OCI-LY3 (cell line): ENCODE data around the gene RAET1L.
"Not testable (repeated sequence)": the region's sequence is repeated elsewhere in the genome, so short reads cannot be mapped to it uniquely, and the experiment has no call there.

Source experiments
- H2AFZ ChIP-seq: fragments of 200-600, 300-600 bp; shearing (Covaris generic); 2 replicates; pipeline ENCODE4 v1.6.0; 2014; ENCODE audit warnings: antibody characterized with exemption, low read depth, low read length
- H3K27ac ChIP-seq: fragments of 200-600, 300-600 bp; sonication (generic); 2 replicates; pipeline ENCODE4 v1.5.1; 2014; ENCODE audit warnings: mild to moderate bottlenecking, low read length, moderate library complexity, mixed read lengths
- H3K27me3 ChIP-seq: fragments of 200-600, 300-600 bp; sonication (generic); 2 replicates; pipeline ENCODE4 v1.6.1; 2014; ENCODE audit warnings: low read depth, low read length, mixed read lengths
- H3K36me3 ChIP-seq: fragments of 200-600, 300-600 bp; sonication (generic); replicated peaks from 2 replicates; pipeline ENCODE3; 2014; ENCODE audit warnings: low read depth, low read length, mixed read lengths
- H3K4me1 ChIP-seq: fragments of 300-600, 200-600 bp; sonication (generic); 2 replicates; pipeline ENCODE4 v1.6.1; 2014; ENCODE audit warnings: low read length, mixed read lengths
- H3K4me2 ChIP-seq: fragments of 200-600, 300-600 bp; sonication (generic); 2 replicates; pipeline ENCODE4 v1.6.1; 2014; ENCODE audit warnings: low read length, mixed read lengths
- H3K4me3 ChIP-seq: fragments of 300-600, 200-600 bp; sonication (generic); 2 replicates; pipeline ENCODE4 v1.5.1; 2014; ENCODE audit warnings: antibody characterized with exemption, mild to moderate bottlenecking, low read length, moderate library complexity
- H3K79me2 ChIP-seq: fragments of 300-600, 200-600 bp; shearing (Covaris generic); 2 replicates; pipeline ENCODE4 v1.6.1; 2014; ENCODE audit warnings: mild to moderate bottlenecking, low read length, mixed read lengths
- H3K9ac ChIP-seq: fragments of 300-600, 200-600 bp; shearing (Covaris generic); 2 replicates; pipeline ENCODE4 v1.6.0; 2014; ENCODE audit warnings: mild to moderate bottlenecking, low read length, moderate library complexity
- H3K9me3 ChIP-seq: fragments of 200-600, 300-600 bp; shearing (Covaris generic); 2 replicates; pipeline ENCODE4 v1.6.1; 2014; ENCODE audit warnings: low read length, mixed read lengths; ENCODE audit not compliant: insufficient read depth
- H4K20me1 ChIP-seq: fragments of 200-600, 300-600 bp; sonication (generic); 2 replicates; pipeline ENCODE4 v1.6.1; 2016; ENCODE audit warnings: low read length, mixed read lengths; ENCODE audit not compliant: insufficient read depth
- EZH2phosphoT487 ChIP-seq: fragments of 200-600 bp; shearing (Covaris generic); IDR thresholded peaks from 2 replicates; pipeline ENCODE4 v1.6.1; 2018; ENCODE audit warnings: antibody characterized with exemption, mixed run types, low read depth
- TF ChIP-seq, protein P1 (sequence below): fragments of 200-600, 300-600 bp; sonication (generic); IDR thresholded peaks from 2 replicates; pipeline ENCODE4 v1.5.1; 2014; ENCODE audit warnings: antibody characterized with exemption, low read length, low read depth

RAET1L gene

DNA sequence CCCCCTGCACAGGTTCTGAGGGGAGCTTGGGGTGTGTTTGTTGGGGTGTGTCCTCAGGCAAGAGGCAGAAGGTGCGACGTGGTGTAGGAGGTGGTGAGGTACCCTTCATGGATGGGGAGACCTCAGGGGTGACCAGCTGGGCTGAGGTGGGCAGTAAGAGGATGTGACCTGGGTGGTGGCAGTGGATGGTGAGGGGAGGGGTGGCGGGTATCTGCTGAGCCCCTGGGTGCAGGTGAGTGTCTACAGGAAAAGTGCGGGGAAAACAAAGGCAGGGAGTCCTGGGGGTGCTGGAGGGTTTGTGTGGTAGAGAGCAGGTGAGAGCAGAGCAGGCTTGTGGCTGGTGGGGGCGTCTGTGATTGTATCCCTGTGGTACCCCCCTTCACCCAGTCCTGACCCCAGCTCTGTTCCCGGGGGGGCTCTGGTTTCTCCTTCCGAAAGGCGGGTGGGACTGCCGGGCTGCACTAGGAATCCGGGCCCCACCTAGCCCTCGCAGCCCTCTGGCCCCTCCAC, 631 bp downstream of the RAET1L start:
- no peaks in the 10 kb centered on the region for H3K36me3 ChIP-seq
- TF ChIP-seq, protein P1, sequence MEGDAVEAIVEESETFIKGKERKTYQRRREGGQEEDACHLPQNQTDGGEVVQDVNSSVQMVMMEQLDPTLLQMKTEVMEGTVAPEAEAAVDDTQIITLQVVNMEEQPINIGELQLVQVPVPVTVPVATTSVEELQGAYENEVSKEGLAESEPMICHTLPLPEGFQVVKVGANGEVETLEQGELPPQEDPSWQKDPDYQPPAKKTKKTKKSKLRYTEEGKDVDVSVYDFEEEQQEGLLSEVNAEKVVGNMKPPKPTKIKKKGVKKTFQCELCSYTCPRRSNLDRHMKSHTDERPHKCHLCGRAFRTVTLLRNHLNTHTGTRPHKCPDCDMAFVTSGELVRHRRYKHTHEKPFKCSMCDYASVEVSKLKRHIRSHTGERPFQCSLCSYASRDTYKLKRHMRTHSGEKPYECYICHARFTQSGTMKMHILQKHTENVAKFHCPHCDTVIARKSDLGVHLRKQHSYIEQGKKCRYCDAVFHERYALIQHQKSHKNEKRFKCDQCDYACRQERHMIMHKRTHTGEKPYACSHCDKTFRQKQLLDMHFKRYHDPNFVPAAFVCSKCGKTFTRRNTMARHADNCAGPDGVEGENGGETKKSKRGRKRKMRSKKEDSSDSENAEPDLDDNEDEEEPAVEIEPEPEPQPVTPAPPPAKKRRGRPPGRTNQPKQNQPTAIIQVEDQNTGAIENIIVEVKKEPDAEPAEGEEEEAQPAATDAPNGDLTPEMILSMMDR: no peak
- TF ChIP-seq EZH2phosphoT487: no peak
- no peaks in the 10 kb centered on the region for H4K20me1 ChIP-seq
- no peak overlapping the region for H2AFZ ChIP-seq
- no peak overlapping the region for H3K9ac ChIP-seq
- H3K4me2 ChIP-seq: no peak overlapping the region
- no peaks in the 10 kb centered on the region for H3K9me3 ChIP-seq
- peaks cover 13% of the 10 kb centered on the region for H3K27me3 ChIP-seq
- no peak overlapping the region for H3K4me3 ChIP-seq
- H3K79me2 ChIP-seq: no peaks in the 10 kb centered on the region
- no peak overlapping the region for H3K27ac ChIP-seq
- H3K4me1 ChIP-seq: peaks cover 18% of the 10 kb centered on the region

DNA sequence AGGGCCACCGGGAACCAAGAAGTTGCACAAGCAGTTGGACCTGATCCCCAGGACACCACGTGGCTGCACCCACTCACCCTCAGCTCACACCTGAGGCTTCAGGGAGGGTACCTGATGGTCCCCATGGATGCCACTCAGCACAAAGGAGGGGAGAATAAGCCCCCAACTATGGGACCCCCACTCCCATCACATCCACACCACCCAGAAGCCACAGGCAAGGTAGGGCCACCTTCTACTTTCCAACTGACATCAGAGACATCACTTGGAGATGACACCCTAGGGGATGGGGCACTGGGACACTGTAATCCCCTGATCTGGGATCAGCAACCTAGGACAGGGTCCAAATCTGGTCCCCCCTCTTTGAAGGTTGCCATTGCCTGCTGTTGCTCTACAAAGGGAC, 1.3 kb downstream of the RAET1L start:
- H3K79me2 ChIP-seq, H3K36me3 ChIP-seq, H2AFZ ChIP-seq, H4K20me1 ChIP-seq, H3K9me3 ChIP-seq, H3K4me3 ChIP-seq, H3K4me2 ChIP-seq, H3K9ac ChIP-seq, H3K27ac ChIP-seq: not testable (repeated sequence)
- Histone ChIP-seq H3K27me3 (peaks cover 16% of the 10 kb centered on the region), H3K4me1 (peaks cover 12% of the 10 kb centered on the region)

DNA sequence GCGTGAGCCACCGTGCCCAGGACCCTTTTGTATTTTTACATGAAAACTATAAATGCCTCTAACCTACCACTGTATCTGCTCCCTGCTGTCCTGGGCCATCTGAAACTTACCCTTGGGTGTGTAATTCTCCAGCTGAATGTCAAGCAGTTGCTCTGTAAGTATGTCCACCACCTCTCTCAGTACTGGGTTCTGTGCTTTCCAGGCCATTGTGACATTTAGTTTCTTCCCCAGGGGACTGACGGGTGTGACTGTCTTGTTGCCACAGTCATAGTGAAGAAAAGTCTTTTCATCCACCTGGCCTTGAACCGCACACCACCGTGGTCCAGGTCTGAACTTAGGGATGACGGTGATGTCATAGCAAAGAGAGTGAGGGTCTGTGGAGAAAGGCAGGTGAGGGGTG, 3.5 kb downstream of the RAET1L start:
- not testable (repeated sequence) for H2AFZ ChIP-seq, H3K36me3 ChIP-seq, H3K79me2 ChIP-seq, H3K4me2 ChIP-seq, H3K27ac ChIP-seq, H3K9me3 ChIP-seq, H3K9ac ChIP-seq, H3K4me1 ChIP-seq, H3K4me3 ChIP-seq, H4K20me1 ChIP-seq
- H3K27me3 ChIP-seq: peaks cover 15% of the 10 kb centered on the region; the same call in 1 of the 2 replicates

DNA sequence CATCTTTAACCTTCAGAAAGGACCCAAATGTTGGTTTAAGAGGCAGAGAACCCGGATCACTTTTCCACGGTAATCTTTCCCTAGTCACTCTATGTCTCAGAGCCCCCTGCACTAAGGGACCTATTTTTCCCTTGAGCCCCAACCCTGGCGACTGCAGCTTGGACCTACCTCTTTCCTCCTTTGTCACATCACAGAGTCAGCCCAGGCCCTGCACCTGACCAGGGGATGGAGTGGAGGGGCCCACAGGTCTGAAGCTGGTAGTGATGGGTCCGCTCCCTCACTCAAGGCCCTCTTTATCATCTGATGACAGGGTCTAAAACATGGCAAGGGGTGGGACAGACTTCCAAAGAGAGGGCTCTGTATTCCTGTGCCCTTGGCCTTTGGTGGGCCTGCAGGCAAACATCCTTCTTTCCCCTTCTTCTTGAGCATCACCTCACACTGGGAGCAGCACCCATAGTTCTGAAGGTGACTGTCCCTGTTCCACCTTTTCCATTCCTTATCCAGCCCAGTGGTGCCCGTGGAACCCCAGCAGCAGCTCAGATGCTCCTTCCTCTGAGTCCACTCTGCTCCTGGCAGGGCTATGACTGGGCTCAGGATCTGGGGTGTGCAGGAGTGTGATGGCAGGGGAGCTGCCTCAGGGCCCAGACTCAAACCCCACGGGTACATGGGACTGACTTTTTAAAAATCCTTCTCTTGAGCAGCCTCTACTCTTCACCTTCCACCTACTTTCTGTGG, 6.3 kb downstream of the RAET1L start:
- no peaks in the 10 kb centered on the region for H4K20me1 ChIP-seq
- no peak overlapping the region for H3K4me2 ChIP-seq
- no peak overlapping the region for H3K4me3 ChIP-seq
- no peaks in the 10 kb centered on the region for H3K9me3 ChIP-seq
- peaks cover 15% of the 10 kb centered on the region; the same call in 1 of the 2 replicates for H3K27me3 ChIP-seq
- H3K9ac ChIP-seq: no peak overlapping the region
- no peaks in the 10 kb centered on the region for H3K79me2 ChIP-seq
- H2AFZ ChIP-seq: no peak overlapping the region
- H3K36me3 ChIP-seq: no peaks in the 10 kb centered on the region
- H3K4me1 ChIP-seq: no peaks in the 10 kb centered on the region
- no peak overlapping the region for H3K27ac ChIP-seq
- TF ChIP-seq, protein P1: no peak
- no peak for TF ChIP-seq EZH2phosphoT487

DNA sequence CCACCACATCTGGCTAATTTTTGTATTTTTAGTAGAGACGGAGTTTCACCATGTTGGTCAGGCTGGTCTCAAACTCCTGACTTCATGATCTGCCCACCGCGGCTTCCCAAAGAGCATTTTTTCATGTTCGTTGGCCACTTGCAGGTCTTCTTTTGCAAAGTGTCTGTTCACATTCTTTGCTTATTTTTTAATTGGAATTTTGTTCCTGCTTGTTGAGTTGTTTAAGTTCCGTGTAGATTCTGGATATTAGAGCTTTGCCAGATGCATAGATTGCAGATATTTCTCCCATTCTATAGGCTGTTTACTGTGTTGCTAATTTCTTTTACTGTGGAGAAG, 8.2 kb downstream of the RAET1L start:
- not testable (repeated sequence) for H2AFZ ChIP-seq

More for the DNA sequence above, 8.2 kb downstream of the RAET1L start:
- H3K4me1 ChIP-seq, H3K4me3 ChIP-seq, H4K20me1 ChIP-seq, H3K36me3 ChIP-seq, H3K9me3 ChIP-seq, H3K79me2 ChIP-seq, H3K4me2 ChIP-seq, H3K9ac ChIP-seq, H3K27ac ChIP-seq: not testable (repeated sequence)
- peaks cover 18% of the 10 kb centered on the region; the same call in 1 of the 2 replicates for H3K27me3 ChIP-seq
- TF ChIP-seq, protein P1: peak; percentile 4; the same call in 1 of the 2 replicates
